Measurements from ENCODE around the gene PYGB. TPM values are rescaled to one million over a fixed set of nuclear protein-coding genes. Genes with fewer than 3 reads are reported as not detected.
A peak's percentile ranks its signal among the peaks of the same experiment; 100 is the strongest.

PYGB gene
- total RNA-seq, 4 donors from 2014 or later, result 83.2 to 141 (median 94.6) TPM

DNA sequence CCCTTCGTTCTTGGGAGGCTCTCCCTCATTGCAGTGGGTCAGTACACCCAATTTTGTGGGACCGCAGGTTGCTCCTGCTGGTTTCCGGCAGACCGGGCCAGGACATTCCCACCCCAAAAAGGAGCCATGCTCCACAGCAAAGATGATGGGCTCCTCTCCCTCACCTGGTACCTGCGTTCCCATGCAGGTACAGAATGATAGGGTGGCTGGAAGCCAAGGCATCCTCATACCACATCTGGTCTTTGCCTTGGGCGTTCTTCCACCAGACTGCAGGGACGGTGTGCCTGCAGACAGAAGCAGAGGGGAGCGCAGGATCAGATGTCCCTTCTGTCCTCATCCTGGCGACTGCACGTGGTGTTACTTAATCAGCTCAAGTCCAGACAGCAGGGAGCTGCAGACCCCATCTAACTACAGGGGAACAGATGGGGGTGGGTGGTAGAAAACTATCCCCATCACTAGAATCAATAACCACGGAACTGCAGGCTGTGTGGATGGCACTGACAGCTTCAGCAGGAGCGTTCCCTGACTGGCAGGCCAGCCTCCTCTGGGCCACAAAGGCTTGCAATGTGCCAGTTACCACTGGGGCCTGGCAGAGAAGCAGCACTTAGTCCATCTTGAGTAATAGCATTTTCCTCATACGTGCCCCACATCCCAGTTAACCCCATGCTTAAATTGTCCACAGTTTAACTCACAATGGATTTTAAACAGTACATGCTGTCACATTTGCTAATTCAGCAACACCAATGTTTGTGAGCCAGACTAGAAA is 72.3 kb downstream of the PYGB start:
- Histone ChIP-seq H3K9me3 (no peaks in the 10 kb centered on the region), H3K27me3 (no peaks in the 10 kb centered on the region), H3K27ac (no peak overlapping the region), H3K4me3 (replicated peaks in 1 of 3) (no peak overlapping the region), H3K36me3 (peaks cover 0 to 11% of the 10 kb centered on the region in 2 donors), H3K4me1 (peaks cover 0 to 4% of the 10 kb centered on the region in 2 donors)
- 91 to 92% methylated on average over 13 of the region's 13 CpGs for WGBS, 2 donors
- peak in 1 of 2 donors; percentile 0 for DNase-seq
- intact Hi-C loops (cut with DNase I), result no loop called here
- TF ChIP-seq, protein P1, sequence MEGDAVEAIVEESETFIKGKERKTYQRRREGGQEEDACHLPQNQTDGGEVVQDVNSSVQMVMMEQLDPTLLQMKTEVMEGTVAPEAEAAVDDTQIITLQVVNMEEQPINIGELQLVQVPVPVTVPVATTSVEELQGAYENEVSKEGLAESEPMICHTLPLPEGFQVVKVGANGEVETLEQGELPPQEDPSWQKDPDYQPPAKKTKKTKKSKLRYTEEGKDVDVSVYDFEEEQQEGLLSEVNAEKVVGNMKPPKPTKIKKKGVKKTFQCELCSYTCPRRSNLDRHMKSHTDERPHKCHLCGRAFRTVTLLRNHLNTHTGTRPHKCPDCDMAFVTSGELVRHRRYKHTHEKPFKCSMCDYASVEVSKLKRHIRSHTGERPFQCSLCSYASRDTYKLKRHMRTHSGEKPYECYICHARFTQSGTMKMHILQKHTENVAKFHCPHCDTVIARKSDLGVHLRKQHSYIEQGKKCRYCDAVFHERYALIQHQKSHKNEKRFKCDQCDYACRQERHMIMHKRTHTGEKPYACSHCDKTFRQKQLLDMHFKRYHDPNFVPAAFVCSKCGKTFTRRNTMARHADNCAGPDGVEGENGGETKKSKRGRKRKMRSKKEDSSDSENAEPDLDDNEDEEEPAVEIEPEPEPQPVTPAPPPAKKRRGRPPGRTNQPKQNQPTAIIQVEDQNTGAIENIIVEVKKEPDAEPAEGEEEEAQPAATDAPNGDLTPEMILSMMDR (IDR thresholded peaks at IDR 0.05), result no peak
- TF ChIP-seq POLR2A (IDR thresholded peaks at IDR 0.05), result no peak

DNA sequence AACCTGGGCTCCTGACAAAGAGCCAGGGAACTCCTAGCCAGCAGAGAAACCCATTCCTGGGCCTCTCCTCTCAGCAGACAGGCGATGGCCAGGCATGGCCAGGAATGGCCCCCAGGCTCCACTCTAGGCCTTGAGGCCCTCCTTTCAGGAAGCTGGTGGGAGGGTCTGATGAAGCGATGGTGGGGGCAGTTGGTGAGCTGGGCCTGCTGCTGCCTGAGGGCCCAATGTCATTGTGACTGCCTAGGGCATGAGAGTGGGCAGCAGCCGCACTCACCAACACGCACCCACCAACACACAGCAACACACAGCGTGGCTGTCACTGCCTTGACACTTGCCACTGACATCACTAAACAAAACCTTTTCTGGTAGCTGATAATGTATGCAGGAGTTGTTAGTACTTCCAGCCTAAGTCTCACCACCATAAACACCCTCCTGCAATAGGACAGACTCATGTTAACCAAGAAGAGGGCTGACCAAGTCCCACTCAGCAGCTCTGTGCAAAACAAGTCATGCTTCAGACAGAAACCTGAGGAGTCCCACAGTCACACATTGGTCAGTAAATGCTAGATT is 73.5 kb downstream of the PYGB start:
- TF ChIP-seq, protein P1 (IDR thresholded peaks at IDR 0.05), result no peak
- peaks cover 3 to 7% of the 10 kb centered on the region in 2 donors for H3K4me1 ChIP-seq
- H3K27me3 ChIP-seq, result no peaks in the 10 kb centered on the region
- intact Hi-C loops (cut with DNase I), result no loop called here
- DNase-seq, result no peak
- H3K9me3 ChIP-seq, result no peaks in the 10 kb centered on the region
- H3K36me3 ChIP-seq, result peaks cover 0 to 10% of the 10 kb centered on the region in 2 donors
- WGBS, 2 donors, result 97 to 100% methylated on average over 4 to 5 of the region's 5 CpGs
- H3K27ac ChIP-seq, result no peak overlapping the region
- H3K4me3 ChIP-seq (replicated peaks in 1 of 3), result no peak overlapping the region

DNA sequence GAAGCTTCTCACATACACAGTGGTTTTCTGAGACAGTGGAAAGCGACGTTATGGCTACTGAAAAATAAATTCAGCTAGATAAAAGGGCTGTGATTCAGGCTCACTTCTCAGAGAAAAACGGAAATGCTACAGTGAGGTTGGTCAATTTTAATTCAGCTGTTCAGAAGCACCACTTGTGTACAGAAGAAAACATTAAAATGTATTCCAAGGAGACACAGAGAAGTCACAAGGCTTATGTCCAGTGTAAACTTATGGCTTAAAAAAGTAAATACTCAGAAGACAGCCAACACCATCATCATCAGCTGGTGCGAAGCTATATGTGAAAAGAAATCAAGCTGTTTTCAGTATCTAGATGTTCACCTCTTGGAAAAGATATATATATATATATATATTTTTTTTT is 74.1 kb downstream of the PYGB start:
- no peaks in the 10 kb centered on the region for H3K9me3 ChIP-seq
- peaks cover 8 to 11% of the 10 kb centered on the region in 2 donors for H3K4me1 ChIP-seq
- intact Hi-C loops (cut with DNase I), result no loop called here
- H3K27ac ChIP-seq, result no peak overlapping the region
- no peaks in the 10 kb centered on the region for H3K27me3 ChIP-seq
- no peak overlapping the region for H3K4me3 ChIP-seq (replicated peaks in 1 of 3)
- peaks cover 0 to 6% of the 10 kb centered on the region in 2 donors for H3K36me3 ChIP-seq
- DNase-seq, result no peak
- no peak for TF ChIP-seq POLR2A (IDR thresholded peaks at IDR 0.05)
- TF ChIP-seq, protein P1 (IDR thresholded peaks at IDR 0.05), result no peak
- WGBS, 2 donors, result 93% methylated on average over 4 of the region's 4 CpGs

DNA sequence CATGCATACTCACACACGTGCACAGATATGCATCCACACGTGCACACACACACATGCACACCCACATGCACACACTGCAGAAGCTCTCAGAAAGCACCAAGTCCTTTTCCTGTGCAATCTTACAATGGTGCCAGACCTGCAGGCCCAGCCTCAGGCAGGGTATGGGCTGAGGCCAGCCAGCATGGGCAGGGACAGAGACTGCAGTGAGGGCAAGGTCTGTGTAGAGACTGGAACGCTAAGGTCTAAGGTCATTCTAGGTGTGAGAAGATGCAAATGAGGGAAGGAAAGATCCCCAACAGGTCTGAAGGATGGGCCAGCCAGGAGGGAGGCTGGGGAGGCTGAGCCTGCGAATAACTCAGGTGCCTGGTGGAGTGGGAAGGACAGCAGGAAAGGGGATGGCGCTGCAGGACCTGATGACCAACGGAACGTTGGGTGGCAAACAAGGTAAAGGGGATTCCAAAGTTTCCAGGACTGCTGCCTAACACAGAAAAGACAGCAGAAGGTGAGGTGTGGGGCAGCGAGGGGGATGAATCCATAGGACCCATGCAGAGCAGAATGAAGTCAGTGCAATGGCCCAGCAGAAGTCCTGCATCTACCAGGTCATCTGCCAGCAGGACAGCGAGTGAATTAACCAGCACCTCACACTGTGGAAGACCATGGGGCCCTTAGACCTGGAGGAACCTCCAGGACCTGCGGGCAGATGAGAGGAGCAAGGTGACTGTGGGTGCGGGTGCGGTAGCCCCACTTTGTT is 75.8 kb downstream of the PYGB start:
- Histone ChIP-seq H3K27me3 (no peaks in the 10 kb centered on the region), H3K4me1 (peaks cover 15 to 27% of the 10 kb centered on the region in 2 donors), H3K4me3 (replicated peaks in 1 of 3) (no peak overlapping the region), H3K36me3 (peaks cover 0 to 6% of the 10 kb centered on the region in 2 donors), H3K27ac (no peak overlapping the region), H3K9me3 (no peaks in the 10 kb centered on the region)
- TF ChIP-seq POLR2A (IDR thresholded peaks at IDR 0.05), result no peak
- TF ChIP-seq, protein P1 (IDR thresholded peaks at IDR 0.05), result no peak
- 88 to 94% methylated on average over 12 of the region's 12 CpGs for WGBS, 2 donors
- intact Hi-C loops (cut with DNase I), result no loop called here
- no peak for DNase-seq

Data from thyroid gland (tissue), 4 donors.